ENCODE measurements around the gene FGD4. TPM values are rescaled to one million over a fixed set of nuclear protein-coding genes. Genes with fewer than 3 reads are reported as not detected.

Gene FGD4
- total RNA-seq, 2 donors from 2014 or later = 24.5 to 26.7 TPM

GRCh38 chr12:32400114-32400672 is 835 bp downstream of the FGD4 start:
- intact Hi-C loops (cut with DNase I) = no loop called here
- DNase-seq (ENCODE audit: low spot score) = no peak

- intact Hi-C loops (cut with DNase I) = no loop called here
- no peak for DNase-seq (ENCODE audit: low spot score)
Observed at GRCh38 chr12:32400866-32401265, 1.5 kb downstream of the FGD4 start.

GRCh38 chr12:32402170-32402569 is 2.8 kb downstream of the FGD4 start:
- no peak for DNase-seq (ENCODE audit: low spot score)
- intact Hi-C loops (cut with DNase I) = no loop called here

GRCh38 chr12:32402946-32403345 is 3.6 kb downstream of the FGD4 start:
- no peak for DNase-seq (ENCODE audit: low spot score)
- intact Hi-C loops (cut with DNase I) = no loop called here

- no peak for DNase-seq (ENCODE audit: low spot score)
- intact Hi-C loops (cut with DNase I) = no loop called here
Observed at GRCh38 chr12:32407795-32408194, 8.4 kb downstream of the FGD4 start.

- intact Hi-C loops (cut with DNase I) = no loop called here
- no peak for DNase-seq (ENCODE audit: low spot score)
Observed at GRCh38 chr12:32413412-32413811, 14.1 kb downstream of the FGD4 start.

- intact Hi-C loops (cut with DNase I) = no loop called here
Observed at GRCh38 chr12:32418221-32418620, 18.9 kb downstream of the FGD4 start.

GRCh38 chr12:32418903-32419519 is 19.7 kb downstream of the FGD4 start:
- DNase-seq (ENCODE audit: low spot score) = no peak
- intact Hi-C loops (cut with DNase I) = no loop called here

More at GRCh38 chr12:32418221-32418620, 18.9 kb downstream of the FGD4 start:
- DNase-seq (ENCODE audit: low spot score) = no peak

GRCh38 chr12:32419520-32419960 is 20.2 kb downstream of the FGD4 start:
- intact Hi-C loops (cut with DNase I) = no loop called here

GRCh38 chr12:32420356-32420755 is 21.0 kb downstream of the FGD4 start:
- intact Hi-C loops (cut with DNase I) = no loop called here

More at GRCh38 chr12:32419520-32419960, 20.2 kb downstream of the FGD4 start:
- no peak for DNase-seq (ENCODE audit: low spot score)

GRCh38 chr12:32423559-32423958 is 24.2 kb downstream of the FGD4 start:
- no peak for DNase-seq (ENCODE audit: low spot score)
- intact Hi-C loops (cut with DNase I) = no loop called here

More at GRCh38 chr12:32420356-32420755, 21.0 kb downstream of the FGD4 start:
- DNase-seq (ENCODE audit: low spot score) = no peak

GRCh38 chr12:32431025-32431424 is 31.7 kb downstream of the FGD4 start:
- DNase-seq (ENCODE audit: low spot score) = no peak
- intact Hi-C loops (cut with DNase I) = no loop called here

- no peak for DNase-seq (ENCODE audit: low spot score)
- intact Hi-C loops (cut with DNase I) = no loop called here
Observed at GRCh38 chr12:32435921-32436705, 36.8 kb downstream of the FGD4 start.

- intact Hi-C loops (cut with DNase I) = no loop called here
- no peak for DNase-seq (ENCODE audit: low spot score)
Observed at GRCh38 chr12:32437095-32437515, 37.7 kb downstream of the FGD4 start.

- no peak for DNase-seq (ENCODE audit: low spot score)
- intact Hi-C loops (cut with DNase I) = no loop called here
Observed at GRCh38 chr12:32440120-32440865, 40.9 kb downstream of the FGD4 start.

- intact Hi-C loops (cut with DNase I) = no loop called here
- DNase-seq (ENCODE audit: low spot score) = no peak
Observed at GRCh38 chr12:32443491-32443890, 44.1 kb downstream of the FGD4 start.

GRCh38 chr12:32444895-32445294 is 45.5 kb downstream of the FGD4 start:
- intact Hi-C loops (cut with DNase I) = no loop called here
- DNase-seq (ENCODE audit: low spot score) = no peak

- intact Hi-C loops (cut with DNase I) = no loop called here
- DNase-seq (ENCODE audit: low spot score) = no peak
Observed at GRCh38 chr12:32445356-32445755, 46.0 kb downstream of the FGD4 start.

- intact Hi-C loops (cut with DNase I) = no loop called here
Observed at GRCh38 chr12:32446316-32447119, 47.2 kb downstream of the FGD4 start.

More at GRCh38 chr12:32446316-32447119, 47.2 kb downstream of the FGD4 start:
- DNase-seq (ENCODE audit: low spot score) = no peak

All from posterior vena cava (tissue), 2 donors.